ENCODE measurements around the gene KY.

Gene KY

GRCh38 chr3:134650431-134651346 lies at the start of gene KY:
KY (minus strand) TSS chr3:134651022; CDS start chr3:134650960, 62 bp downstream.
- Histone ChIP-seq H3K9me3 (ENCODE audit: control insufficient read depth, low read length) (no peaks in the 10 kb centered on the region), H3K4me3 (ENCODE audit: low read length) (peak within 1 kb of the TSS; percentile 17), H3K27me3 (ENCODE audit: control insufficient read depth, insufficient read depth, low read length) (peaks cover 16% of the 10 kb centered on the region), H3K4me1 (ENCODE audit: control insufficient read depth, insufficient read depth, low read length) (peaks cover 7% of the 10 kb centered on the region), H3K36me3 (ENCODE audit: control insufficient read depth, insufficient read depth, low read length) (no peaks in the 10 kb centered on the region), H3K9ac (ENCODE audit: low read length) (no peak within 1 kb of the TSS)

GRCh38 chr3:134699721-134700120 lies 48.9 kb upstream of the KY start:
- H3K27me3 ChIP-seq (ENCODE audit: control insufficient read depth, insufficient read depth, low read length): no peaks in the 10 kb centered on the region
- no peaks in the 10 kb centered on the region for H3K36me3 ChIP-seq (ENCODE audit: control insufficient read depth, insufficient read depth, low read length)
- H3K4me1 ChIP-seq (ENCODE audit: control insufficient read depth, insufficient read depth, low read length): no peaks in the 10 kb centered on the region
- no peaks in the 10 kb centered on the region for H3K9me3 ChIP-seq (ENCODE audit: control insufficient read depth, low read length)
- no peak overlapping the region for H3K4me3 ChIP-seq (ENCODE audit: low read length)
- no peak overlapping the region for H3K9ac ChIP-seq (ENCODE audit: low read length)

GRCh38 chr3:134699141-134699711 lies 48.4 kb upstream of the KY start:
- H3K27me3 ChIP-seq (ENCODE audit: control insufficient read depth, insufficient read depth, low read length): no peaks in the 10 kb centered on the region
- H3K9me3 ChIP-seq (ENCODE audit: control insufficient read depth, low read length): no peaks in the 10 kb centered on the region

GRCh38 chr3:134697830-134698689 lies 47.2 kb upstream of the KY start:
- Histone ChIP-seq H3K9me3 (ENCODE audit: control insufficient read depth, low read length) (no peaks in the 10 kb centered on the region), H3K27me3 (ENCODE audit: control insufficient read depth, insufficient read depth, low read length) (no peaks in the 10 kb centered on the region), H3K4me1 (ENCODE audit: control insufficient read depth, insufficient read depth, low read length) (no peaks in the 10 kb centered on the region), H3K9ac (ENCODE audit: low read length) (no peak overlapping the region), H3K36me3 (ENCODE audit: control insufficient read depth, insufficient read depth, low read length) (no peaks in the 10 kb centered on the region), H3K4me3 (ENCODE audit: low read length) (no peak overlapping the region)

More at GRCh38 chr3:134699141-134699711, 48.4 kb upstream of the KY start:
- H3K4me3 ChIP-seq (ENCODE audit: low read length): no peak overlapping the region
- no peaks in the 10 kb centered on the region for H3K36me3 ChIP-seq (ENCODE audit: control insufficient read depth, insufficient read depth, low read length)
- no peaks in the 10 kb centered on the region for H3K4me1 ChIP-seq (ENCODE audit: control insufficient read depth, insufficient read depth, low read length)
- H3K9ac ChIP-seq (ENCODE audit: low read length): no peak overlapping the region

- Histone ChIP-seq H3K4me1 (ENCODE audit: control insufficient read depth, insufficient read depth, low read length) (no peaks in the 10 kb centered on the region), H3K4me3 (ENCODE audit: low read length) (no peak overlapping the region), H3K27me3 (ENCODE audit: control insufficient read depth, insufficient read depth, low read length) (no peaks in the 10 kb centered on the region), H3K9me3 (ENCODE audit: control insufficient read depth, low read length) (no peaks in the 10 kb centered on the region), H3K36me3 (ENCODE audit: control insufficient read depth, insufficient read depth, low read length) (no peaks in the 10 kb centered on the region), H3K9ac (ENCODE audit: low read length) (no peak overlapping the region)
Measured at GRCh38 chr3:134696155-134696554, 45.3 kb upstream of the KY start.

- no peak overlapping the region for H3K9ac ChIP-seq (ENCODE audit: low read length)
- H3K9me3 ChIP-seq (ENCODE audit: control insufficient read depth, low read length): no peaks in the 10 kb centered on the region
- H3K27me3 ChIP-seq (ENCODE audit: control insufficient read depth, insufficient read depth, low read length): no peaks in the 10 kb centered on the region
- H3K36me3 ChIP-seq (ENCODE audit: control insufficient read depth, insufficient read depth, low read length): no peaks in the 10 kb centered on the region
- H3K4me1 ChIP-seq (ENCODE audit: control insufficient read depth, insufficient read depth, low read length): no peaks in the 10 kb centered on the region
- no peak overlapping the region for H3K4me3 ChIP-seq (ENCODE audit: low read length)
Measured at GRCh38 chr3:134694946-134695543, 44.2 kb upstream of the KY start.

GRCh38 chr3:134694466-134694865 lies 43.6 kb upstream of the KY start:
- no peak overlapping the region for H3K9ac ChIP-seq (ENCODE audit: low read length)
- H3K36me3 ChIP-seq (ENCODE audit: control insufficient read depth, insufficient read depth, low read length): no peaks in the 10 kb centered on the region
- no peaks in the 10 kb centered on the region for H3K4me1 ChIP-seq (ENCODE audit: control insufficient read depth, insufficient read depth, low read length)
- H3K4me3 ChIP-seq (ENCODE audit: low read length): no peak overlapping the region
- H3K27me3 ChIP-seq (ENCODE audit: control insufficient read depth, insufficient read depth, low read length): no peaks in the 10 kb centered on the region
- H3K9me3 ChIP-seq (ENCODE audit: control insufficient read depth, low read length): no peaks in the 10 kb centered on the region

GRCh38 chr3:134693804-134694203 lies 43.0 kb upstream of the KY start:
- Histone ChIP-seq H3K27me3 (ENCODE audit: control insufficient read depth, insufficient read depth, low read length) (no peaks in the 10 kb centered on the region), H3K9me3 (ENCODE audit: control insufficient read depth, low read length) (no peaks in the 10 kb centered on the region), H3K36me3 (ENCODE audit: control insufficient read depth, insufficient read depth, low read length) (no peaks in the 10 kb centered on the region), H3K4me1 (ENCODE audit: control insufficient read depth, insufficient read depth, low read length) (no peaks in the 10 kb centered on the region), H3K9ac (ENCODE audit: low read length) (no peak overlapping the region), H3K4me3 (ENCODE audit: low read length) (no peak overlapping the region)

GRCh38 chr3:134693226-134693625 lies 42.4 kb upstream of the KY start:
- H3K27me3 ChIP-seq (ENCODE audit: control insufficient read depth, insufficient read depth, low read length): no peaks in the 10 kb centered on the region
- no peaks in the 10 kb centered on the region for H3K4me1 ChIP-seq (ENCODE audit: control insufficient read depth, insufficient read depth, low read length)
- no peaks in the 10 kb centered on the region for H3K9me3 ChIP-seq (ENCODE audit: control insufficient read depth, low read length)
- H3K36me3 ChIP-seq (ENCODE audit: control insufficient read depth, insufficient read depth, low read length): no peaks in the 10 kb centered on the region
- H3K4me3 ChIP-seq (ENCODE audit: low read length): no peak overlapping the region
- H3K9ac ChIP-seq (ENCODE audit: low read length): no peak overlapping the region

GRCh38 chr3:134690226-134690625 lies 39.4 kb upstream of the KY start:
- Histone ChIP-seq H3K4me3 (ENCODE audit: low read length) (no peak overlapping the region), H3K9me3 (ENCODE audit: control insufficient read depth, low read length) (no peaks in the 10 kb centered on the region), H3K27me3 (ENCODE audit: control insufficient read depth, insufficient read depth, low read length) (no peaks in the 10 kb centered on the region), H3K9ac (ENCODE audit: low read length) (no peak overlapping the region), H3K4me1 (ENCODE audit: control insufficient read depth, insufficient read depth, low read length) (no peaks in the 10 kb centered on the region), H3K36me3 (ENCODE audit: control insufficient read depth, insufficient read depth, low read length) (no peaks in the 10 kb centered on the region)

- H3K27me3 ChIP-seq (ENCODE audit: control insufficient read depth, insufficient read depth, low read length): no peaks in the 10 kb centered on the region
- no peak overlapping the region for H3K9ac ChIP-seq (ENCODE audit: low read length)
- H3K4me3 ChIP-seq (ENCODE audit: low read length): no peak overlapping the region
- H3K9me3 ChIP-seq (ENCODE audit: control insufficient read depth, low read length): no peaks in the 10 kb centered on the region
- H3K36me3 ChIP-seq (ENCODE audit: control insufficient read depth, insufficient read depth, low read length): no peaks in the 10 kb centered on the region
- H3K4me1 ChIP-seq (ENCODE audit: control insufficient read depth, insufficient read depth, low read length): no peaks in the 10 kb centered on the region
Measured at GRCh38 chr3:134687642-134688041, 36.8 kb upstream of the KY start.

All from mucosa of stomach (tissue), 1 donor.